ENCODE results near the gene HTT. TPM values are rescaled to one million over a fixed set of nuclear protein-coding genes. Genes with fewer than 3 reads are reported as not detected.
A peak's percentile ranks its signal among the peaks of the same experiment; 100 is the strongest.
"Not testable (repeated sequence)": the region's sequence is repeated elsewhere in the genome, so short reads cannot be mapped to it uniquely, and the experiment has no call there.

HTT gene
- total RNA-seq, 2 donors from 2014 or later, result 77.8 to 121 TPM

DNA sequence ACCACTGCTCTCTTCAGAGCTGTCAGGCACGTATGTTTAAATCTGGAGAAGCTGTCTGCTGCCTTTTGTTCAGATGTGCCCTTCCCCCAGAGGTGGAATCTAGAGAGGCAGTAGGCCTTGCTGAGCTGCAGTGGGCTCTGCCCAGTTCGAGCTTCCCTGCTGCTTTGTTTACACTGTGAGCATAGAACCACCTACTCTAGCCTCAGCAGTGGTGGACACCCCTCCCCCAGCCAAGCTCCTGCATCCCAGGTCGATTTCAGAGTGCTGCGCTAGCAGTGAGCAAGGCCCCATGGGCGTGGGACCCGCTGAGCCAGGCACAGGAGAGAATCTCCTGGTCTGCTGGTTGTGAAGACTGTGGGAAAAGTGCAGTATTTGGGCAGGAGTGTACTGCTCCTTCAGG is 92.0 kb downstream of the HTT start:
- peaks cover 49 to 65% of the 10 kb centered on the region in 2 donors for H3K36me3 Mint-ChIP-seq
- not testable (repeated sequence) for H3K27ac Mint-ChIP-seq; ATAC-seq; DNase-seq (ENCODE audit: low spot score in 2 of 2)
- peaks cover 7 to 23% of the 10 kb centered on the region in 2 donors for H3K9me3 Mint-ChIP-seq

DNA sequence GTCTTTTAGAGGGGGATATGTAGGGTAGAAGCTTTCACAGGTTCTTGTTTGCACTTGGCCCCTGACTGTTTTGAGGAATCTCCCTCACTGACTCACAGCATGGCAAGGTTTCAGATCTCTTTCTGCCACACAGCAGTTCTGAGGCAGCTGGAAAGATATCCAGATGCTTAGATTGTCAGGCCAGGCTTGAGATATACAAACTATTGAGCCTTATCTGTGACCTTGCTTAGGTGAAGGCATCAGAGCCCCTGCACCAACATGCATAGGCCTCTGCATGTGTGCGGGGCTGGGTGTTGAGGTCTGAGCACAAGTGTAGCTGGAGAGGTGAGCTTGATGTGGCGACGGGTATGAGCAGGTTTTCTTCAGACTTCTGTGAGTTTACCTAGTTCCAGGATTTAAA is 93.5 kb downstream of the HTT start:
- Mint-ChIP-seq H3K36me3 (peaks cover 36 to 57% of the 10 kb centered on the region in 2 donors), H3K27ac (peak overlapping the region in 1 of 2 donors; percentile 48), H3K9me3 (peaks cover 0 to 7% of the 10 kb centered on the region in 2 donors)
- DNase-seq (ENCODE audit: low spot score in 2 of 2), result no peak
- ATAC-seq, result peak; percentile 41 to 64

DNA sequence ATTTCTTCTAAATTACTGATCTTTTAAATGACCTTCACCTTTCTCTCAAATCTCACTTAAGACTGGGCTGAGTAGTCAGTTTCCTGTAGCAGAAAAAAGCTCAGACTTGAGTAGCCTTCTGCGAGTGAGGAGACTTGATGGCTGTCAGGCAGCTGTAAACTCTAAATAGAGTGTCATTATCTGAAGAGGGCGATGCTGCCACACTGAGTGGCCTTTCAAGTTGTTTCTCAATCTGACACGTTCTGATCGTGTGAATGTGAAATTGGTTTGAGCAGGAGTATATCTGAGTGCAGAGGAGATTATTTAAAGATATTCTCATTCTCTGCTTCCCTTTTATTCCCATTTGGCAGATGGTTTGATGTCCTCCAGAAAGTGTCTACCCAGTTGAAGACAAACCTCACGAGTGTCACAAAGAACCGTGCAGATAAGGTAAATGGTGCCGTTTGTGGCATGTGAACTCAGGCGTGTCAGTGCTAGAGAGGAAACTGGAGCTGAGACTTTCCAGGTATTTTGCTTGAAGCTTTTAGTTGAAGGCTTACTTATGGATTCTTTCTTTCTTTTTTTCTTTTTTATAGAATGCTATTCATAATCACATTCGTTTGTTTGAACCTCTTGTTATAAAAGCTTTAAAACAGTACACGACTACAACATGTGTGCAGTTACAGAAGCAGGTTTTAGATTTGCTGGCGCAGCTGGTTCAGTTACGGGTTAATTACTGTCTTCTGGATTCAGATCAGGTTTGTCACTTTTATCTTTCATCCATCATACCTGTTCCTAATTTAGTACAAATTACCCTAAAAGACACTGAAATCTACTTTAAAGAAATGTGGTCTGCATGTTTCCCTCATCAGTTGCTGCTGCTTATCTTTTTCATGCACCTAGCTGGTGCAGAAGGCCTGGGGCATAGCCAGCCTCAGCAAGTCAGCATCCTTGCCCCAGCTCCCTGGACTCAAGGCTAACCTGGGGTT is 100.2 kb downstream of the HTT start:
- Mint-ChIP-seq H3K27ac (no peak overlapping the region), H3K9me3 (no peaks in the 10 kb centered on the region), H3K36me3 (peaks cover 17 to 33% of the 10 kb centered on the region in 2 donors)
- ATAC-seq (no peak), DNase-seq (ENCODE audit: low spot score in 2 of 2) (no peak)

DNA sequence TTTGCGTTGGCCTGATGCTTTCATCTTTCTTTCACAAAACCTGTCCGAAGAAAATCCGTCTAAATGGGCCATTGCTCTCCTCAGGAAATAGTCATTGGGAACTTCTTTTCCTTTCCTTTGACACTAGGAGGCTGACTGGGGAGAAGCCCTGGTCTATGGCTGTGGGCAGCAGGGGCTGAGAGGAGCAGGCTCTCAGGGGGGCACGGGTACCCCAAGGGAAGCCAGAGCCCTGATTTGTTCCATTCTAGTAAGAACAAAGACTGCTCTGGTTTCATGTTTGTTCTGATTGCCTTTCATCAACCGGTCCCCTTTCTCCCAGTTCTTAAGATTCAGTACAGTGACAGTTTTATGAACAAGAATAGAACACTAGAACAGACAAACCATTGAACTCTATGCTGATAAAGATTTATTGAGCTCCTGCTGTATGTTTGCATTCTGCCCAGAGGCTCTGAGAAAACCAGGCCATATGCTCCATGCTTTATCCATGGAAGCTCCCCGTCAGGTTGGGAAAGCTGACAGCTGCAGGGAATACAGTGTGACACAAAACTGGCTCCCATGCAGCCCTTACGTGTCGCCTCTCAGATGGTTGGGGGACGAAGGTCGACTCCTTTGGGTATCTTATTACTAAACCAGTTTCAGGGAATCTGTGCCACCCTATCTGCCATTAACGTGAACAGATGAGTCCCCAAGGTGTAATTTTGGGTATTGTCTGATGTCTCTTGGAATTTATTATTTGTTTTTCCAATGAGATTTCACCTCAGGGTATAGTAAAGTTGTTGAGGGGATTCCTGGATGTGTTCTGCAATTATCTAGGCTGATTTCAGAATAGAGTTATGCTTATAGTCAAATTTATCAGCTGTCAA is 102.1 kb downstream of the HTT start:
- Mint-ChIP-seq H3K27ac (peak overlapping the region in 1 of 2 donors; percentile 44), H3K9me3 (no peaks in the 10 kb centered on the region), H3K36me3 (peaks cover 17 to 30% of the 10 kb centered on the region in 2 donors)
- DNase-seq (ENCODE audit: low spot score in 2 of 2), result no peak
- ATAC-seq, result no peak

DNA sequence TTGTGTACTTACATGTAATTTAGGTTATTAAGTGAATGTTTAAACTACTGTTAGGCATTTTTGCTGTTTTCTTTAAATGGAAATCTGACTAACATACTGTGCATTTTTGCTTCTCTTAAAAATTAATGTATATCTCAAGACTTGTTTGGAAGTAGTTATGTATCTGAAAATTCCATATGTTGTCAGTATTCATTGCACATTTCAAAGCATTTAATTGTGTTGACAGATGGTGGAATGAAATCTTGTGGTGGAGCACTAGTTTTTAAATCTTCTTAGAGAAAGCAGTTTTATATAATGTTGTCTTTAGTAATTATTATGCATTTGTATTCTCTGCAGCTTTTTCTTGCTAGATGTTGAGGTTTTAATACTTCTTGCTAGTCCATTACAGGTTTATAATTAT is 102.9 kb downstream of the HTT start:
- no peak for DNase-seq (ENCODE audit: low spot score in 2 of 2)
- no peaks in the 10 kb centered on the region for H3K9me3 Mint-ChIP-seq
- no peak overlapping the region for H3K27ac Mint-ChIP-seq
- peaks cover 17 to 28% of the 10 kb centered on the region in 2 donors for H3K36me3 Mint-ChIP-seq
- ATAC-seq, result no peak

DNA sequence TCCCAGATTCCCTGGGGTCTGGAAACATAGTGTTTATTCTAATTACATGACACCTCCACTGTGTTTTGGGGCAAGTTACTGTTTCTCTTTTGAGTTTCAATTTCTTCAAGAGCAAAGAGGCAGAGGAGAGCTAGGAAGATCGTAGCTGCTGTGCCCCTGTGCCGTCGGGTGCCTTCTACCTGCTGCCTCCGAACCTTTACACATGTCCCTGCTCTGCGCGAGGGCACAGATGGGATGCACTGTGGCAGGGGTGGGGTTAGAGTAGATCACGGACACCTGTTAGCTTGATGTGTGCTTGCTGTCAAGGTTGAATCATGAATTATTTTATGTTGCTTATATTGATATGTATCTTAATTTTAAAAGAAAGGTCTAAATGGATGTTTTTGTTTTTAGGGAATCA is 103.4 kb downstream of the HTT start:
- DNase-seq (ENCODE audit: low spot score in 2 of 2) (no peak), ATAC-seq (no peak)
- Mint-ChIP-seq H3K27ac (no peak overlapping the region), H3K36me3 (peaks cover 17 to 25% of the 10 kb centered on the region in 2 donors), H3K9me3 (no peaks in the 10 kb centered on the region)

DNA sequence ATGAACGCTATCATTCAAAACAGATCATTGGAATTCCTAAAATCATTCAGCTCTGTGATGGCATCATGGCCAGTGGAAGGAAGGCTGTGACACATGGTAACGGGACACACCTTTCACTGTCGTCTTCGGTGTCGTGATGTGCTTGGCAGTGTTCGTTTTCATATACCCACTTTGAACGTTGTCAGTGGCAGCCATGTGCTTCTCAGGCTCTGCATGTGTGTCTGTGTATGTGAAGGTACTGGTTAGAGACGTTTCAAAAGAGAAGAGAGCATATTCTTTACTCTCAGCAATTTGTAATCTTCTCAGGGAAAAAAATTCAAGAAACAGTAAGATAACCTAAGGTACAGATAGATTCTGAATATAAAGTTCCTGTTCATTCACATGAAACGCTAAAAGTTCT is 103.9 kb downstream of the HTT start:
- DNase-seq (ENCODE audit: low spot score in 2 of 2) (no peak), ATAC-seq (no peak)
- H3K9me3 Mint-ChIP-seq, result no peaks in the 10 kb centered on the region
- H3K27ac Mint-ChIP-seq, result no peak overlapping the region
- peaks cover 20 to 26% of the 10 kb centered on the region in 2 donors for H3K36me3 Mint-ChIP-seq

DNA sequence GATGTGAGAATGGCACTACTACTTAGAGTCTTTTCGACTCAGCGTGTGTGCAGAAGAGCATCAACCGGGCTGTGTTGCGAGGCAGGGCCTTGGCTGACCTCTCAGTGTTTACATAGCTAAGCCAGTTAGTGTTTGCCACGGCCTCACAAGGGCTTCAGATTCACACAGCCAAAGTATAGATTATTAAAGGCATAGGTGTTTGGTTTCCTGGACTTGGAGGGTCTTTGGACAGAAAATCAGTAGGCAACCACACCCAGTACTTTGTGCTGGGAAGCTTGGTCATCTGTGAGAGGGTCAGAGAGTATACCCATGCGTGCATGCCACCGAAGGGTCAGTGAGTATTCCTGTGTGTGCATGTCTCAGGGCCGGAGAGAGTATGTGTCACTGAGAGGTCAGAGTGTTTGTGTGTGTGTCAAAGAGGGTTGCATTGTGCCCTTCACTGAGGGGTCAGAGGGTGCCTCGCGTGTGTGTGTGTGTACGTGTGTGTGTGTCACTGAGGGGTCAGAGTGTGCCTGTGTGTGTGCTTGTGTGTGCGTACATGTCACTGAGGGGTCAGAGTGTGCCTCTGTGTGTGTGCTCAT is 104.7 kb downstream of the HTT start:
- Mint-ChIP-seq H3K9me3 (no peaks in the 10 kb centered on the region), H3K36me3 (peaks cover 24 to 34% of the 10 kb centered on the region in 2 donors), H3K27ac (peak overlapping the region in 1 of 2 donors; percentile 51)
- ATAC-seq (no peak), DNase-seq (ENCODE audit: low spot score in 2 of 2) (no peak)

DNA sequence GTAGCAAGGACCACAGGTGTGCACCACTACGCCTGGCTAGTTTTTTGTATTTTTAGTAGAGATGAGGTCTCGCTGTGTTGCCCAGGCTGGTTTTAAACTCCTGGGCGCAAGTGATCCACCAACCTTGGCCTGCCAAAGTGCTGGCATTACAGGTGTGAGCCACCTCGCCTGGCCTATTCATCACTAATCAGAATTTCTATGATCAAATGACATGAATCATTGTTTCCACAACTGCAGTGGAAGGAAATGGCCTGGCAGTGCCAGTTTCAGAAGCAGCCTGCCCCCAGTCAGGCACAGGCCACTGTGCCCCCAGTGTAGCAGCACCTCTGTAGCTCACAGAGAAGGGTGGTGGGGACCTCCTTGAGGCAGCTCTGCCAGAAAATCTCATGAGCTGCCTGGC is 108.5 kb downstream of the HTT start:
- Mint-ChIP-seq H3K9me3 (no peaks in the 10 kb centered on the region), H3K36me3 (peaks cover 24 to 30% of the 10 kb centered on the region in 2 donors), H3K27ac (peak overlapping the region; percentile 26 to 87)
- ATAC-seq (no peak), DNase-seq (ENCODE audit: low spot score in 2 of 2) (no peak)

DNA sequence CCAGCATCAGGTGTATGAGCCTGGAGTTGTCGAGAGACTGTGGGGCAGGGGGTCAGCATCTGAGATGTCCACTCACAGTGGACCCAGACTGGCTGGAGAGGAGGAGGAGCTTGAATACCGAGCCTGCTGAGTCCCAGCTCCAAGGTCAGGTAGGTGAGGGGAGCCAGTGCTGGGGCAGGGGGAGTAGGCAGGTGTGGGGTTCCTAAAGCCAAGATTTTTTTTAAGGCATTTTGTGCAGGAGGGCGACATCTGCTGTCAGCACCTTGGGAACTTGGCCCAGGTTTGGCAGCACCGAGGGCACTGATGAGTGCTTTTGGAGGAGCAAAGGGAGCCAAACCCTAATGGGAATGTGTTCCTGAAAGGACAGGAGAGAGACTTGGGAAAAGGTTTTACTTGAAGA is 110.2 kb downstream of the HTT start:
- Mint-ChIP-seq H3K27ac (peak overlapping the region; percentile 54 to 88), H3K9me3 (no peaks in the 10 kb centered on the region), H3K36me3 (peaks cover 17 to 29% of the 10 kb centered on the region in 2 donors)
- ATAC-seq (no peak), DNase-seq (ENCODE audit: low spot score in 2 of 2) (no peak)

DNA sequence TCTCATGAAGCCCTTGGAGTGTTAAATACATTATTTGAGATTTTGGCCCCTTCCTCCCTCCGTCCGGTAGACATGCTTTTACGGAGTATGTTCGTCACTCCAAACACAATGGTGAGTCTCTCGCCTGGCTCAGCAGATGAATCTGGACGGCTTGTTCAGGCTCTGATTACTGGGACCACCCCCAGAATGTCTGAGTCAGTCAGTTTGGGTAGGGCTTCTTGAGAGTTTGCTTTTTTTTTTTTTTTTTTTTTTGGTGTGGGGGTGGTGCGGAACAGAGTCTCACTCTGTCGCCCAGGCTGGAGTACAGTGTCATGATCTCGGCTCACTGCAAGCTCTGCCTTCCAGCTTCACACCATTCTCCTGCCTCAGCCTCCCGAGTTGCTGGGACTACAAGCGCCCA is 112.1 kb downstream of the HTT start:
- Mint-ChIP-seq H3K9me3 (no peaks in the 10 kb centered on the region), H3K27ac (peak overlapping the region in 1 of 2 donors; percentile 18), H3K36me3 (peaks cover 11 to 25% of the 10 kb centered on the region in 2 donors)
- DNase-seq (ENCODE audit: low spot score in 2 of 2) (no peak), ATAC-seq (no peak)

DNA sequence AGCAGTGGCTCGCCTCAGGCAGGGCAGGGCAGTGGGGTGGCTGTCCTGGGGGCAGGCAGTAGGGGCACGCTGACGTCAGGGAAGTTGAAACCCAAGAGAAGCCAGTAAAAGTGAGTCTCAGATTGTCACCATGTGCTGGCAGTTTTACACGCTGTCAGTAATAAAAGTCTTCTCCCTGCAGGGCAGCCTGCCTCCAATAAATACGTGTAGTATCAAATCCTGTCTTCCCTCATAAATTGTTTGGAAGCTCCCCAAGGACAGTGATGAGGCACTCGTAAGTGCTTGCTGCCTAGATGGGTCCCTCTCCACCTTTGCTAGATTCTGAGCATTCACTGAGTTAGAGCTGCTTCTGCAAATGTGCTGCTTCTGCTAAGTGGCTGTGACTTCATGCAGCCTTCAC is 113.6 kb downstream of the HTT start:
- Mint-ChIP-seq H3K36me3 (peaks cover 7 to 20% of the 10 kb centered on the region in 2 donors), H3K27ac (peak overlapping the region in 1 of 2 donors; percentile 86), H3K9me3 (no peaks in the 10 kb centered on the region)
- DNase-seq (ENCODE audit: low spot score in 2 of 2), result no peak
- no peak for ATAC-seq

DNA sequence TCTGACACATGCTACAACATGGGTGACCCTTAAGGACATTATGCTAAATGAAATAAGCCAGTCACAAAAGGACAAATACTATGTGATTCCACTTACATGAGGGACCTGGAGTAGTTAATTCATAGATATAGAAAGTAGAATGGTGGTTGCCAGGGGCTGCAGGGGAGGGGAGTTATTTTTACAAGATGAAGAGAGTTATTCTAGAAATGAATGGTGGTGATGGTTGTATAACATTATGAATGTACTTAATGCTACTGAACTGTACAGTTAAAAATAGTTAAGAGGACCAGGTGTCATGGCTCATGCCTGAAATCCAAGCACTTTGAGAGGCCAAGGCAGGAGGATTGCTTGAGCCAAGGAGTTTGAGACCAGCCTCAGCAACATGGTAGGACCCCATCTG is 115.0 kb downstream of the HTT start:
- peak; percentile 18 to 61 for ATAC-seq
- Mint-ChIP-seq H3K36me3 (peaks cover 0 to 10% of the 10 kb centered on the region in 2 donors), H3K27ac (peak overlapping the region; percentile 61 to 69), H3K9me3 (no peaks in the 10 kb centered on the region)
- DNase-seq (ENCODE audit: low spot score in 2 of 2), result no peak

DNA sequence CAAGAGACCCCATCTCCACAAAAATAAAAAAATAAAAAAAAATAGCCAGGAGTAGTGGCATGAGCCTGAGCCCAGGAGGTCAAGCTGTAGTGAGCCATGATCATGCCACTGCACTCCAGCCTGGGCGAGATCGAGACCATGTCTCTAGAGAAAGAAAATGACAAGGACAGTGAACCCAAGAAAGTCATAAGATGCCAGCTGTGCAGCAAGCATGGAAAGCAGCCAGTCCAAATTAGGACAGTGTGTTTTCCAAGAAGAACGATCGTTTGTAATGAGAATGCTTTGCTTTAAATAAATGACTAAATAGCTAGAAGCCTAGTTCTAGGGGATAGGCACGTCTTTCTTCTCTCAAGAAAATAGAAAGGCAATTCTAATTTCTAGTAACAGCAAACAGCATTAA is 116.1 kb downstream of the HTT start:
- DNase-seq (ENCODE audit: low spot score in 2 of 2), result no peak
- Mint-ChIP-seq H3K36me3 (peaks cover 0 to 15% of the 10 kb centered on the region in 2 donors), H3K9me3 (no peaks in the 10 kb centered on the region), H3K27ac (no peak overlapping the region)
- ATAC-seq, result no peak

DNA sequence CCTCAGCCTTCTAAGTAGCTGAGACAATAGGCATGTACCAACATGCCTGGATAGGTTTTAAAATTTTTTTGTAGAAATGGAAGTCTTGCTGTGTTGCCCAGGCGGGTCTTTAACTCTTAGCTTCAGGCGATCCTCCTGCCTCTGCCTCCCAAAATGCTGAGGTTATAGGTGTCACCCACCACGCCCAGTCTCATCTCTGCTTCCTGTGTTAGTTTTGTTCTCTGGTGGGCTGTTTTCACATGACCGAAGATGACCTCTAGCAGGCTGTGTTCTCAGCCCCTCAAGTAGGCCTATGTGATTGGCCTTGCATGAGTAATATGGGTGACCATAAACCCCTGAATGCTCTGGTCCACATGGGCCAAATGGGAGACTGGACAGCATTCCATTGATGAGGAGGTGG is 117.7 kb downstream of the HTT start:
- Mint-ChIP-seq H3K27ac (peak overlapping the region in 1 of 2 donors; percentile 58), H3K36me3 (peaks cover 0 to 16% of the 10 kb centered on the region in 2 donors), H3K9me3 (no peaks in the 10 kb centered on the region)
- DNase-seq (ENCODE audit: low spot score in 2 of 2), result no peak
- ATAC-seq, result peak in 1 of 2 donors; percentile 28

DNA sequence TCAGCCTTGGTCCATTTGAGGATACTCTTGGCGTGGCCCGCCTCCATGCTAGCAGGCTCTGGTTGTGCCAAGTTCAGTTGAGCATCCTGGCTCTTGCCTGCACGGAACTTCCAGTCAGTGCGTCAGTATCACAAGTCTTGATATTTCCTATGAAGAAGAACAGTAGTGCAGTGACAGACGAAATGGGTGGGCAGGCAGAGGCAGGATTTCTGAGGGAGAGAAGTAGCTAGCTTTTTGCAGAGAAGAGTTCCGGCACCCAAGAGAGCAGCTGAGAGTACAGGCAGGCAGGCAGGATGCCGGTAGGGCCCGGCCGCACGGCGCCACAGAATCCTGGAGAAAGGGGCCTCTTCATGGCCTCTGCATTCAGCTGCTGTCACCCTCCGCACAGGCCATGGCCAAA is 118.3 kb downstream of the HTT start:
- DNase-seq (ENCODE audit: low spot score in 2 of 2) (no peak), ATAC-seq (no peak)
- H3K9me3 Mint-ChIP-seq, result no peaks in the 10 kb centered on the region
- peak overlapping the region in 1 of 2 donors; percentile 58 for H3K27ac Mint-ChIP-seq
- peaks cover 0 to 16% of the 10 kb centered on the region in 2 donors for H3K36me3 Mint-ChIP-seq

Measured in activated naive CD4-positive, alpha-beta T cell treated with anti-CD3 and anti-CD28 coated beads, Interleukin-2, amount 50 U/mL, for 72 hours (primary cell).